AG04450 (cell line): Measurements from ENCODE around the gene UBASH3A. TPM values are rescaled to one million over a fixed set of nuclear protein-coding genes. Genes with fewer than 3 reads are reported as not detected.

Source experiments
- CTCF ChIA-PET: fragments of 300-600, 350-600 bp; formaldehyde crosslinking; extraction: SDS; loops from one replicate; lab custom pipeline; 2022; ENCODE audit warnings: antibody characterized with exemption, inconsistent platforms; lab: Charles Lee
- POLR2A ChIA-PET: fragments of 350-600 bp; formaldehyde crosslinking; extraction: SDS; loops from one replicate; lab custom pipeline; 2021; ENCODE audit warnings: antibody characterized with exemption, inconsistent platforms; lab: Yijun Ruan, JAX
- DNase-seq: peaks from one replicate; pipeline ENCODE4 v3.0.0-alpha.2; 2011; ENCODE audit warnings: low read depth, low spot score
- H3K27ac ChIP-seq: one replicate; pipeline ENCODE4 v1.5.1; 2012; ENCODE audit warnings: low read depth, low read length, control low read depth
- H3K27me3 ChIP-seq: one replicate; pipeline ENCODE4 v1.6.0; 2012; ENCODE audit warnings: low read length; ENCODE audit not compliant: control insufficient read depth, insufficient read depth
- H3K4me3 ChIP-seq: 2 replicates; pipeline ENCODE4 v1.5.1; 2011; ENCODE audit warnings: mild to moderate bottlenecking, low read depth, low read length, control low read depth
- H3K9me3 ChIP-seq: 2 replicates; pipeline ENCODE4 v1.5.1; 2012; ENCODE audit warnings: low read length; ENCODE audit not compliant: control insufficient read depth, insufficient read depth
- CTCF ChIP-seq: IDR thresholded peaks from 2 replicates; pipeline ENCODE4 v1.5.1; 2011; ENCODE audit warnings: low read depth, low read length, control low read depth, inconsistent platforms
- polyA plus RNA-seq: library from polyadenylated mRNA; depleted of rRNA; stranded (reverse); fragments of >200 nt; gene quantifications from 2 replicates; pipeline ENCODE4 v1.2.3, GENCODE V29; 2011

UBASH3A gene
- polyA plus RNA-seq, 1 experiment, result not detected

- ChIA-PET POLR2A (no interaction called here), CTCF (no interaction called here)
- no peaks in the 10 kb centered on the region; the same call in 1 of the 2 replicates for H3K9me3 ChIP-seq
- no peak for DNase-seq
- H3K27me3 ChIP-seq, result peaks cover 3% of the 10 kb centered on the region
- no peak overlapping the region for H3K27ac ChIP-seq
- no peak overlapping the region for H3K4me3 ChIP-seq
- TF ChIP-seq CTCF, result no peak
Measured at GRCh38 chr21:42396799-42397745, 6.6 kb upstream of the UBASH3A start.

- ChIA-PET POLR2A (no interaction called here), CTCF (no interaction called here)
- no peak for DNase-seq
- H3K4me3 ChIP-seq, result no peak overlapping the region
- no peak overlapping the region for H3K27ac ChIP-seq
- no peaks in the 10 kb centered on the region; the same call in 1 of the 2 replicates for H3K9me3 ChIP-seq
- peaks cover 3% of the 10 kb centered on the region for H3K27me3 ChIP-seq
- no peak for TF ChIP-seq CTCF
Measured at GRCh38 chr21:42397746-42398394, 5.8 kb upstream of the UBASH3A start.

GRCh38 chr21:42398436-42399028, 5.2 kb upstream of the UBASH3A start:
- TF ChIP-seq CTCF, result no peak
- ChIA-PET POLR2A (no interaction called here), CTCF (no interaction called here)
- H3K4me3 ChIP-seq, result no peak overlapping the region
- DNase-seq, result no peak
- no peak overlapping the region for H3K27ac ChIP-seq
- peaks cover 3% of the 10 kb centered on the region for H3K27me3 ChIP-seq
- H3K9me3 ChIP-seq, result no peaks in the 10 kb centered on the region

- ChIA-PET CTCF (interaction anchor here (1.4 kb wide), 1 partner anchor 19 kb away, joined by 3 read pairs; no protein-coding TSS in a partner anchor), POLR2A (no interaction called here)
- no peak for TF ChIP-seq CTCF
- H3K4me3 ChIP-seq, result no peak overlapping the region
- DNase-seq, result no peak
- H3K9me3 ChIP-seq, result no peaks in the 10 kb centered on the region; the same call in 1 of the 2 replicates
- H3K27ac ChIP-seq, result no peak overlapping the region
- H3K27me3 ChIP-seq, result no peaks in the 10 kb centered on the region
Measured at GRCh38 chr21:42400525-42400924, 3.2 kb upstream of the UBASH3A start.
